K562 (cell line): Measurements from ENCODE around the gene RGS9. TPM values are rescaled to one million over a fixed set of nuclear protein-coding genes. Genes with fewer than 3 reads are reported as not detected.

Source experiments
- ATAC-seq: fragments of 200-7000 bp; cut with Tn5 transposase; 3 replicates; pipeline ENCODE4 v1.9.1; 2020; ENCODE audit warnings: moderate library complexity
- BruUV-seq: library from RNA; stranded (reverse); fragments of 400-500 nt; replicated peaks from 2 replicates; lab custom pipeline; 2021; lab: Mats Ljungman, UMichigan
- CTCF ChIA-PET: fragments of 300-600 bp; formaldehyde crosslinking; extraction: SDS; loops from one replicate; lab custom pipeline; 2021; ENCODE audit warnings: low intra/inter-chr PET ratio; lab: Yijun Ruan, JAX
- POLR2A ChIA-PET: fragments of 300-600, 350-650 bp; sonication (Branson Sonifier 250); formaldehyde crosslinking; extraction: SDS; loops from one replicate; lab custom pipeline; 2021; ENCODE audit warnings: antibody characterized with exemption, inconsistent platforms; lab: Yijun Ruan, JAX
- DNase-seq, 4 experiments: peaks; one replicate each; pipeline versions ENCODE4 v3.0.0 to v3.0.0-alpha.2; 2011 to 2018; ENCODE audit warnings: low spot score in 3 of 4, mixed read lengths in 3 of 4; ENCODE audit errors: extremely low read depth in 1 of 4
- FAIRE-seq: peaks from 2 replicates; lab custom pipeline; 2011; peaks lifted over from hg19 to GRCh38; lab: Jason Lieb, UNC
- H2AFZ ChIP-seq: 2 replicates; pipeline ENCODE4 v1.6.0; 2011; ENCODE audit warnings: low read depth, low read length, control low read depth, inconsistent platforms
- H3K27ac ChIP-seq: fragments of 200-600 bp; 3 replicates; pipeline ENCODE4 v1.8.0; 2011; ENCODE audit warnings: low read depth, mild to moderate bottlenecking, control low read depth, inconsistent platforms, low read length, moderate library complexity, mixed read lengths; ENCODE audit errors: extremely low read depth
- H3K27me3 ChIP-seq, 2 experiments: fragments of 300-600 bp in 1 of 2; 2 replicates in 1 of 2; 3 replicates in 1 of 2; pipeline versions ENCODE4 v1.6.0 to v1.8.0; 2011; ENCODE audit warnings: inconsistent platforms in 2 of 2, low read length in 2 of 2, mild to moderate bottlenecking in 1 of 2, mixed read lengths in 1 of 2, moderate library complexity in 1 of 2; ENCODE audit not compliant: control insufficient read depth in 2 of 2, insufficient read depth in 2 of 2
- H3K36me3 ChIP-seq: fragments of 300-600 bp; 3 replicates; pipeline ENCODE4 v1.8.0; 2011; ENCODE audit warnings: mild to moderate bottlenecking, low read length, inconsistent platforms; ENCODE audit not compliant: control insufficient read depth, insufficient read depth
- H3K4me1 ChIP-seq, 2 experiments: fragments of 200-600 bp in 1 of 2; replicated peaks in 1 of 2; 2 replicates in 1 of 2; 3 replicates in 1 of 2; pipeline versions ENCODE4 v1.5.1 to v1.8.0; 2011; ENCODE audit warnings: inconsistent platforms in 2 of 2, low read length in 2 of 2, mild to moderate bottlenecking in 1 of 2, mixed read lengths in 1 of 2, moderate library complexity in 1 of 2; ENCODE audit not compliant: control insufficient read depth in 2 of 2, insufficient read depth in 2 of 2
- H3K4me2 ChIP-seq: 2 replicates; pipeline ENCODE4 v1.6.1; 2011; ENCODE audit warnings: low read length, control low read depth, inconsistent platforms, mixed read lengths; ENCODE audit not compliant: insufficient read depth
- H3K4me3 ChIP-seq: fragments of 200-600 bp; sonication (generic), shearing (Covaris generic); 2 replicates; pipeline ENCODE4 v1.5.1; 2016; ENCODE audit warnings: control low read depth, inconsistent platforms
- H3K79me2 ChIP-seq: fragments of 200-600 bp; 3 replicates; pipeline ENCODE4 v1.8.0; 2011; ENCODE audit warnings: low read length, inconsistent platforms; ENCODE audit not compliant: control insufficient read depth, insufficient read depth
- H3K9ac ChIP-seq, 2 experiments: 2 replicates each; pipeline versions ENCODE4 v1.6.0 to v1.6.1; 2011; ENCODE audit warnings: low read depth in 2 of 2, low read length in 2 of 2, control low read depth in 1 of 2, inconsistent platforms in 1 of 2, mild to moderate bottlenecking in 1 of 2, mixed read lengths in 1 of 2; ENCODE audit not compliant: insufficient read depth in 1 of 2
- H3K9me1 ChIP-seq: one replicate; pipeline ENCODE4 v1.6.0; 2011; ENCODE audit warnings: inconsistent platforms, mild to moderate bottlenecking, low read length, moderate library complexity; ENCODE audit not compliant: control insufficient read depth, insufficient read depth
- H3K9me3 ChIP-seq: replicated peaks from 2 replicates; pipeline ENCODE4 v1.5.1; 2011; ENCODE audit warnings: low read depth, low read length, inconsistent platforms; ENCODE audit not compliant: control insufficient read depth, insufficient read depth
- H4K20me1 ChIP-seq: replicated peaks from 2 replicates; pipeline ENCODE4 v1.6.1; 2011; ENCODE audit warnings: low read length, inconsistent platforms, mixed read lengths; ENCODE audit not compliant: control insufficient read depth, insufficient read depth
- NFIC ChIP-seq: fragments of 450-650 bp; IDR thresholded peaks from 2 replicates; pipeline ENCODE4 v1.6.1; 2017; ENCODE audit warnings: mild to moderate bottlenecking, inconsistent platforms
- PCBP1 ChIP-seq: fragments of 200-400 bp; formaldehyde crosslinking; IDR thresholded peaks from 2 replicates; pipeline ENCODE4 v1.6.1; 2018; ENCODE audit warnings: mild to moderate bottlenecking, low read depth, low read length; ENCODE audit not compliant: poor library complexity, severe bottlenecking
- TEAD2 ChIP-seq: fragments of 450-650 bp; IDR thresholded peaks from 2 replicates; pipeline ENCODE4 v1.6.1; 2016; ENCODE audit warnings: missing genetic modification characterization, control low read depth, missing compliant biosample characterization
- ZNF79 ChIP-seq: fragments of 250-450 bp; sonication (Bioruptor Pico); IDR thresholded peaks from 2 replicates; pipeline ENCODE4 v1.4.0; 2020; ENCODE audit warnings: low read depth, mild to moderate bottlenecking, moderate library complexity
- WGBS: fragments of 100-300 bp; shearing (Covaris generic); methylation state at CpG from one replicate; pipeline ENCODE4 v1.1.6; 2016; ENCODE audit warnings: low coverage, mixed read lengths; ENCODE audit not compliant: insufficient coverage; ENCODE audit errors: missing lambda C conversion rate; 5-methylcytosine and 5-hydroxymethylcytosine counted together
- in situ Hi-C: fragments of 300-500 bp; cut with MboI; formaldehyde crosslinking; loops from 4 replicates; pipeline ENCODE4 v1.15.0; 2018; ENCODE audit warnings: inconsistent platforms, mixed read lengths
- intact Hi-C: fragments of 100-400 bp; cut with micrococcal nuclease; formaldehyde crosslinking; loops from 2 replicates; pipeline ENCODE4 v1.14.2; 2022
- polyA plus RNA-seq, 8 experiments: library from polyadenylated mRNA; depleted of rRNA in 4 of 8; stranded (reverse) in 5 of 8; unstranded in 3 of 8; fragments of >200 nt; fragmentation: Nextera tagmentation in 2 of 8; fragmentation: Illumina TruSeq in 1 of 8; extraction: Ambion mirVana in 2 of 8; extraction: Trizol in 1 of 8; gene quantifications; 2 replicates each; pipeline versions ENCODE4 v1.2.1 to v1.2.3, GENCODE V29; 2011 to 2014; ENCODE audit warnings: inconsistent platforms in 1 of 8, missing spikeins in 1 of 8
- total RNA-seq, 7 experiments: library from RNA; depleted of rRNA in 6 of 7; stranded (reverse); fragments of >200 nt in 6 of 7; fragmentation: Illumina TruSeq in 2 of 7; extraction: Trizol in 2 of 7; gene quantifications; 2 replicates each; pipeline versions ENCODE4 v1.2.1 to v1.2.3, GENCODE V29; 2011 to 2021; ENCODE audit warnings: low replicate concordance in 1 of 7

The RGS9 gene
- total and polyA plus RNA-seq, 9 of the 15 experiments (the other 6 are each of a cell fraction or from before 2014, with no cell fraction given) = 0.18 to 1.4 (median 0.55) TPM

DNA sequence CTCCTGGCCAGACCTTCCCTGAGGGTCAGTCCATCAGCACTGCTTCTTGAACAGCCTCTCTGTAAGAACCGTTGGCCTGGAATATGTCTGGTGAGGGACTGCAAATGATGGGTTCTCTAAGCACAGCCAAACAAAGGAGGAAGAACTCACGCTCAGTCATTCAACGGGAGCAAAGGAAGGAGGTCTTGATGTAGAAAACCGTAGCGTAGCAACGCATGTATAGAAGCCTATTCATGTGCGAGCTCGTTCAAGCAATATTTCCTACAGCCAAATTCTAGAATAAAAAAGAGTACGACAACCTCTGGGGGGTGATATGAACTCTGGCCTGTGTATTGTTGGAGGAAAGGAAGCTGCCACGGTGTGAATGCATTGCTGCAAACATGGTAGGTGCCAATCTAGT, 64.2 kb downstream of the RGS9 start:
- Histone ChIP-seq H3K9me3 (no peaks in the 10 kb centered on the region), H3K36me3 (no peaks in the 10 kb centered on the region), H3K4me3 (no peak overlapping the region), H3K4me1 (no peaks in the 10 kb centered on the region), H3K9me1 (no peaks in the 10 kb centered on the region), H4K20me1 (no peaks in the 10 kb centered on the region), H3K79me2 (no peaks in the 10 kb centered on the region), H3K27me3 (peaks cover 30 to 46% of the 10 kb centered on the region in 2 experiments), H2AFZ (no peak overlapping the region), H3K4me2 (no peak overlapping the region), H3K27ac (no peak overlapping the region), H3K9ac (no peak overlapping the region)
- CTCF ChIA-PET = no interaction called here
- no peak for TF ChIP-seq ZNF79 (CRISPR knock-in tag)
- TF ChIP-seq TEAD2 = no peak
- POLR2A ChIA-PET = no interaction called here
- no peak for ATAC-seq
- 6% methylated on average over 10 of the region's 10 CpGs for WGBS
- in situ Hi-C loops = no loop called here
- DNase-seq = no peak
- BruUV-seq = no TSS peak
- intact Hi-C loops = no loop called here
- FAIRE-seq = no peak

DNA sequence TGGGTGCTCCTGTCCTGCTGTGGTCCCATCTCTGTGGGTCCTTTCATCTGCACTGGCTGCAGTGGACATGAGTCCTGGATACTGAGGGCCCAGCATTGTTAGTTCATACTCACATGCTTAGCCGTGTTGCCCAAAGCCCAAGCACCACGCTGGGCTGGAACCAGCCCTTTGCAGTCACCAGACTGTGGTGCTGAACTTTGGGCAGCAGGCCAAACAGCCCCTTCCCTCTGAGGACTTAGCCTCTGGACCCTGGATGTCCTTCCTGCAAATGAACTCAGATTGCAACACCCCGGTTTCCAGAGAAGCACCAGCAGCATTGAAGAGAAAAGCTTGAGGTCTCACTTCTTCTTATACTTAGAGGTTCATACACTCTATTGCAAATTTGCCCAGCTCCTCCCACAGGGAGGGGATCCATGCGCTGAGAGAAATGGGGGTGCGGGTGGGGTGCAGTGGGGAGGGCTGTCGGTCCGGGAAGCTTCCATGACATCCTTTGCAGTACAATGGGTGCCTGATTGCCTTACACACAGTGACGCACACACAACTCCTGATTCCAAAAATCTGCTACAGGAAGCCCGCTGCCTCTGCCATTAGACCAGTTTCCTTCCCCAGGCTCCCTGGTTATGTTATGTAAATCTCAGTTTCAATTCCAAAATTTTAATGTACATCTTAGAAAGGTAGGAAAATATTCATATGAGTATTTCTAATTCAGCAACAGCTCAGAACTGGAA, 65.8 kb downstream of the RGS9 start:
- Histone ChIP-seq H4K20me1 (no peaks in the 10 kb centered on the region), H3K79me2 (no peaks in the 10 kb centered on the region), H3K9me1 (no peaks in the 10 kb centered on the region), H3K27ac (no peak overlapping the region), H3K4me2 (no peak overlapping the region), H3K4me3 (no peak overlapping the region), H3K9ac (no peak overlapping the region), H2AFZ (no peak overlapping the region), H3K36me3 (no peaks in the 10 kb centered on the region), H3K4me1 (no peaks in the 10 kb centered on the region), H3K27me3 (peaks cover 39 to 60% of the 10 kb centered on the region in 2 experiments), H3K9me3 (no peaks in the 10 kb centered on the region)
- intact Hi-C loops = no loop called here
- no peak for ATAC-seq
- no peak for FAIRE-seq
- CTCF ChIA-PET = no interaction called here
- WGBS = 0% methylated on average over 9 of the region's 9 CpGs
- POLR2A ChIA-PET = no interaction called here
- DNase-seq = no peak
- in situ Hi-C loops = no loop called here
- no TSS peak for BruUV-seq
- TF ChIP-seq NFIC (0 out of 2 replicates have a peak, but pooled peaks have one; percentile 12), PCBP1 (no peak)
